Liver (tissue), 9 donors: ENCODE results near the gene EHD2. TPM values are rescaled to one million over a fixed set of nuclear protein-coding genes. Genes with fewer than 3 reads are reported as not detected.

Experiments
- DNase-seq: peaks from one replicate; pipeline ENCODE4 v3.0.0-alpha.2; 2017; ENCODE audit warnings: low spot score
- H3K27ac ChIP-seq, 2 donors: one replicate each; pipeline ENCODE4 v1.7.0; 2013; ENCODE audit warnings: inconsistent platforms in 2 of 2, low read length in 2 of 2, control low read depth in 1 of 2, low read depth in 1 of 2, mild to moderate bottlenecking in 1 of 2
- H3K27me3 ChIP-seq, 4 donors: one replicate each; pipeline versions ENCODE4 v1.6.1 to v1.7.0; 2013; ENCODE audit warnings: low read length in 3 of 4, inconsistent platforms in 1 of 4, mild to moderate bottlenecking in 1 of 4, moderate library complexity in 1 of 4; ENCODE audit not compliant: control insufficient read depth in 4 of 4, insufficient read depth in 4 of 4
- H3K36me3 ChIP-seq, 4 donors: one replicate each; pipeline versions ENCODE4 v1.6.1 to v1.7.0; 2013; ENCODE audit warnings: low read length in 3 of 4, mild to moderate bottlenecking in 3 of 4, low read depth in 1 of 4, moderate library complexity in 1 of 4; ENCODE audit not compliant: control insufficient read depth in 4 of 4, insufficient read depth in 3 of 4
- H3K4me1 ChIP-seq, 4 donors: one replicate each; pipeline versions ENCODE4 v1.6.1 to v1.7.0; 2013; ENCODE audit warnings: low read length in 3 of 4, mild to moderate bottlenecking in 3 of 4, moderate library complexity in 1 of 4; ENCODE audit not compliant: control insufficient read depth in 4 of 4, insufficient read depth in 4 of 4
- H3K4me3 ChIP-seq, 3 donors: one replicate each; pipeline versions ENCODE4 v1.6.1 to v1.7.0; 2013; ENCODE audit warnings: low read length in 3 of 3, control low read depth in 1 of 3, low read depth in 1 of 3, mild to moderate bottlenecking in 1 of 3
- H3K9ac ChIP-seq, 2 donors: one replicate each; pipeline ENCODE4 v1.7.0; 2013; ENCODE audit warnings: low read length in 2 of 2, mild to moderate bottlenecking in 2 of 2, moderate library complexity in 2 of 2, control low read depth in 1 of 2, low read depth in 1 of 2
- H3K9me3 ChIP-seq, 4 donors: one replicate each; pipeline versions ENCODE4 v1.6.1 to v1.7.0; 2013; ENCODE audit warnings: low read length in 3 of 4; ENCODE audit not compliant: control insufficient read depth in 4 of 4
- ATF3 ChIP-seq: IDR thresholded peaks from 2 replicates; pipeline ENCODE4 v1.6.1; 2016; ENCODE audit warnings: antibody characterized with exemption
- CTCF ChIP-seq: fragments of 150-350 bp; IDR thresholded peaks from 2 replicates; pipeline ENCODE4 v1.5.1; 2017; ENCODE audit warnings: improper control_type of control experiment, low read depth, low read length; ENCODE audit not compliant: missing input control
- EGR1 ChIP-seq, 2 donors: IDR thresholded peaks; 2 replicates each; pipeline ENCODE4 v1.6.1; 2016 to 2018; ENCODE audit warnings: antibody characterized with exemption in 2 of 2, low read depth in 2 of 2
- FOXA1 ChIP-seq: IDR thresholded peaks from 2 replicates; pipeline ENCODE4 v1.6.1; 2016; ENCODE audit warnings: antibody characterized with exemption
- FOXA2 ChIP-seq: IDR thresholded peaks from 2 replicates; pipeline ENCODE4 v1.6.1; 2016; ENCODE audit warnings: antibody characterized with exemption
- GABPA ChIP-seq, 2 donors: IDR thresholded peaks in 1 of 2; conservative IDR thresholded peaks in 1 of 2; 2 replicates each; pipeline ENCODE4 v1.6.1; 2016; ENCODE audit warnings: antibody characterized with exemption in 2 of 2, mild to moderate bottlenecking in 1 of 2, moderate library complexity in 1 of 2
- HNF4A ChIP-seq, 2 donors: conservative IDR thresholded peaks; 2 replicates each; pipeline ENCODE4 v1.6.1; 2016; ENCODE audit warnings: antibody characterized with exemption in 2 of 2, mild to moderate bottlenecking in 2 of 2
- HNF4G ChIP-seq: IDR thresholded peaks from 2 replicates; pipeline ENCODE4 v1.6.1; 2016; ENCODE audit warnings: antibody characterized with exemption
- JUND ChIP-seq, 2 donors: IDR thresholded peaks; 2 replicates each; pipeline ENCODE4 v1.6.1; 2016; ENCODE audit warnings: antibody characterized with exemption in 2 of 2
- MAX ChIP-seq: IDR thresholded peaks from 2 replicates; pipeline ENCODE4 v1.6.1; 2016; ENCODE audit warnings: antibody characterized with exemption
- NR2F2 ChIP-seq: IDR thresholded peaks from 2 replicates; pipeline ENCODE4 v1.6.1; 2016; ENCODE audit warnings: antibody characterized with exemption
- RAD21 ChIP-seq, 2 donors: IDR thresholded peaks; 2 replicates each; pipeline ENCODE4 v1.6.1; 2016; ENCODE audit warnings: antibody characterized with exemption in 2 of 2, mild to moderate bottlenecking in 2 of 2
- REST ChIP-seq: IDR thresholded peaks from 2 replicates; pipeline ENCODE4 v1.6.1; 2016; ENCODE audit warnings: antibody characterized with exemption, mild to moderate bottlenecking
- RXRA ChIP-seq, 2 donors: IDR thresholded peaks; 2 replicates each; pipeline ENCODE4 v1.6.1; 2017 to 2018; ENCODE audit warnings: antibody characterized with exemption in 2 of 2, mild to moderate bottlenecking in 1 of 2
- TAF1 ChIP-seq: conservative IDR thresholded peaks from 2 replicates; pipeline ENCODE4 v1.6.1; 2016; ENCODE audit warnings: antibody characterized with exemption, mild to moderate bottlenecking
- YY1 ChIP-seq: IDR thresholded peaks from 2 replicates; pipeline ENCODE4 v1.6.1; 2016; ENCODE audit warnings: antibody characterized with exemption, mild to moderate bottlenecking
- WGBS: extraction: QIAGEN DNeasy Blood & Tissue Kit; methylation state at CpG from one replicate; pipeline ENCODE4 v1.1.7; 2013; 5-methylcytosine and 5-hydroxymethylcytosine counted together
- polyA plus RNA-seq, 2 donors: library from polyadenylated mRNA; stranded (reverse) in 1 of 2; unstranded in 1 of 2; fragments of 200-250 nt in 1 of 2; fragments of >200 nt in 1 of 2; fragmentation: Nextera tagmentation in 1 of 2; extraction: Ambion mirVana in 1 of 2; gene quantifications; one replicate each; pipeline versions ENCODE4 v1.2.1 to v1.2.3, GENCODE V29; 2013 to 2015
- total RNA-seq, 2 donors: library from RNA; depleted of rRNA; stranded (reverse); fragments of >200 nt; gene quantifications; one replicate each; pipeline ENCODE4 v1.2.3, GENCODE V29; 2014
- donor health status: healthy.
- donor health status: healthy.
- donor health status: healthy.
- donor health status: healthy.
- donor health status: healthy.

The EHD2 gene
- total and polyA plus RNA-seq, 4 donors: 3.2 to 7.9 (median 5.8) TPM

GRCh38 chr19:47740866-47741519 lies 27.8 kb downstream of the EHD2 start:
- no peak for DNase-seq
- Histone ChIP-seq H3K27ac (no peak overlapping the region), H3K4me1 (peaks cover 0 to 10% (median 5%) of the 10 kb centered on the region in 4 donors), H3K9me3 (no peaks in the 10 kb centered on the region), H3K36me3 (no peaks in the 10 kb centered on the region), H3K9ac (no peak overlapping the region), H3K27me3 (no peaks in the 10 kb centered on the region), H3K4me3 (no peak overlapping the region)
- 92% methylated on average over 48 of the region's 48 CpGs for WGBS
- TF ChIP-seq EGR1 (IDR thresholded peaks at IDR 0.05; ENCODE audit: low read depth in 2 of 2): no peak
- TF ChIP-seq HNF4A (conservative IDR thresholded peaks at IDR 0.05): no peak
- TF ChIP-seq RXRA (IDR thresholded peaks at IDR 0.05): no peak
- TF ChIP-seq ATF3: no peak
- no peak for TF ChIP-seq TAF1
- no peak for TF ChIP-seq YY1
- TF ChIP-seq NR2F2: no peak
- no peak for TF ChIP-seq FOXA1
- no peak for TF ChIP-seq GABPA (IDR thresholded peaks at IDR 0.05 in 1 of 2, conservative IDR thresholded peaks at IDR 0.05 in 1 of 2)
- TF ChIP-seq MAX: no peak
- TF ChIP-seq RAD21 (IDR thresholded peaks at IDR 0.05): no peak

GRCh38 chr19:47741544-47742140 lies 28.4 kb downstream of the EHD2 start:
- no peaks in the 10 kb centered on the region for H3K9me3 ChIP-seq
- TF ChIP-seq RXRA (IDR thresholded peaks at IDR 0.05) (no peak), FOXA1 (no peak), JUND (IDR thresholded peaks at IDR 0.05) (no peak), CTCF (no peak), HNF4G (no peak), HNF4A (conservative IDR thresholded peaks at IDR 0.05) (no peak), EGR1 (IDR thresholded peaks at IDR 0.05; ENCODE audit: low read depth in 2 of 2) (no peak), GABPA (IDR thresholded peaks at IDR 0.05 in 1 of 2, conservative IDR thresholded peaks at IDR 0.05 in 1 of 2) (no peak), ATF3 (no peak), REST (no peak), YY1 (no peak), FOXA2 (no peak)
- DNase-seq: no peak
- H3K36me3 ChIP-seq: no peaks in the 10 kb centered on the region
- no peak overlapping the region for H3K9ac ChIP-seq
- H3K4me1 ChIP-seq: peaks cover under 1 to 16% (median 8%) of the 10 kb centered on the region in 4 donors
- peak overlapping the region in 1 of 2 donors; percentile 65 for H3K27ac ChIP-seq
- 82% methylated on average over 15 of the region's 15 CpGs for WGBS
- H3K4me3 ChIP-seq: no peak overlapping the region
- H3K27me3 ChIP-seq: no peaks in the 10 kb centered on the region
